ENCODE measurements around the gene TOM1L2.

- TF ChIP-seq POLR2A (IDR thresholded peaks at IDR 0.05; ENCODE audit: low read depth, low read length) (no peak), POLR2AphosphoS5 (IDR thresholded peaks at IDR 0.05; ENCODE audit: low read depth, low read length) (no peak)
These were observed 11.6 kb upstream of the TOM1L2 start for GRCh38 chr17:17983776-17984175.

Data from GM12891 (cell line).